Left lung (tissue), 10 donors: ENCODE data around the gene SLC25A21. TPM values are rescaled to one million over a fixed set of nuclear protein-coding genes. Genes with fewer than 3 reads are reported as not detected.
"Not testable (repeated sequence)": the region's sequence is repeated elsewhere in the genome, so short reads cannot be mapped to it uniquely, and the experiment has no call there.

Experiments
- ATAC-seq: fragments of 200-7000 bp; cut with Tn5 transposase; one replicate; pipeline ENCODE4 v1.9.1; 2020; ENCODE audit warnings: moderate library complexity
- DNase-seq, 4 donors: peaks; one replicate each; pipeline ENCODE4 v3.0.0-alpha.2; 2013 to 2020
- H3K27ac ChIP-seq, 2 donors: fragments of 200-600 bp; sonication (generic) in 1 of 2; one replicate each; pipeline versions ENCODE4 v1.5.0 to v1.8.0; 2020 to 2021
- H3K27me3 ChIP-seq, 2 donors: fragments of 200-600 bp; sonication (generic) in 1 of 2; one replicate each; pipeline versions ENCODE4 v1.5.0 to v1.8.0; 2020 to 2021
- H3K36me3 ChIP-seq, 2 donors: fragments of 200-600 bp; sonication (generic) in 1 of 2; one replicate each; pipeline versions ENCODE4 v1.5.0 to v1.8.0; 2020 to 2021
- H3K4me1 ChIP-seq, 2 donors: fragments of 200-600 bp; one replicate each; pipeline ENCODE4 v1.8.0; 2021
- H3K4me3 ChIP-seq, 2 donors: fragments of 200-600 bp; sonication (generic) in 1 of 2; one replicate each; pipeline versions ENCODE4 v1.5.0 to v1.8.0; 2020 to 2021; ENCODE audit warnings: mild to moderate bottlenecking in 1 of 2
- H3K9me3 ChIP-seq, 2 donors: fragments of 200-600 bp; sonication (generic) in 1 of 2; one replicate each; pipeline versions ENCODE4 v1.5.0 to v1.8.0; 2020 to 2021
- CTCF ChIP-seq, 2 donors: fragments of 200-600 bp; sonication (generic) in 1 of 2; IDR thresholded peaks; one replicate each; pipeline versions ENCODE4 v1.5.0 to v1.8.0; 2021; ENCODE audit warnings: antibody characterized with exemption in 2 of 2
- intact Hi-C, 2 donors: fragments of 100-400 bp; cut with DNase I; formaldehyde crosslinking; loops; one replicate each; pipeline versions ENCODE4 v1.11.2 to v1.14.2; 2022
- polyA plus RNA-seq, 6 donors: library from polyadenylated mRNA; unstranded; fragments of 120-200 nt; gene quantifications; one replicate each; pipeline ENCODE4 v1.2.1, GENCODE V29; 2013; ENCODE audit not compliant: insufficient read length in 6 of 6
- total RNA-seq, 2 donors: library from RNA; stranded (reverse); fragmentation: NEBNext Ultra II Directional; extraction: Animal tissue kit (Norgen Biotek cat#: 25700); gene quantifications; one replicate each; pipeline ENCODE4 v1.2.1, GENCODE V29; 2021
- donor health status: DM: no; HTN: yes; CAD: no.
- donor health status: DM: no; HTN: no; CAD: no.

Gene SLC25A21
- total and polyA plus RNA-seq, 8 donors, result 0.47 to 3.7 (median 2.7) TPM

GRCh38 chr14:37157987-37158386, 14.4 kb downstream of the SLC25A21 start:
- no peak for TF ChIP-seq CTCF (IDR thresholded peaks at IDR 0.05)
- intact Hi-C loops, result no loop called here
- H3K36me3 ChIP-seq, result no peaks in the 10 kb centered on the region

GRCh38 chr14:37153483-37153882, 18.9 kb downstream of the SLC25A21 start:
- no peak for TF ChIP-seq CTCF (IDR thresholded peaks at IDR 0.05)
- intact Hi-C loops, result no loop called here
- peaks cover 0 to 4% of the 10 kb centered on the region in 2 donors for H3K9me3 ChIP-seq
- DNase-seq (no peak), ATAC-seq (no peak)
- peaks cover 0 to 7% of the 10 kb centered on the region in 2 donors for H3K4me1 ChIP-seq
- H3K36me3 ChIP-seq, result no peaks in the 10 kb centered on the region
- no peak overlapping the region for H3K27ac ChIP-seq
- H3K4me3 ChIP-seq, result no peak overlapping the region
- H3K27me3 ChIP-seq, result no peaks in the 10 kb centered on the region

More at GRCh38 chr14:37157987-37158386, 14.4 kb downstream of the SLC25A21 start:
- Histone ChIP-seq H3K27ac (no peak overlapping the region), H3K9me3 (peaks cover 0 to 4% of the 10 kb centered on the region in 2 donors), H3K4me3 (no peak overlapping the region), H3K4me1 (no peaks in the 10 kb centered on the region), H3K27me3 (no peaks in the 10 kb centered on the region)
- ATAC-seq (no peak), DNase-seq (no peak)

- H3K4me1 ChIP-seq, result peaks cover 0 to 7% of the 10 kb centered on the region in 2 donors
- DNase-seq, result no peak
- no peaks in the 10 kb centered on the region for H3K36me3 ChIP-seq
- no peak overlapping the region for H3K4me3 ChIP-seq
- ATAC-seq, result no peak
- H3K9me3 ChIP-seq, result peaks cover 0 to 4% of the 10 kb centered on the region in 2 donors
- TF ChIP-seq CTCF (IDR thresholded peaks at IDR 0.05), result no peak
- no peak overlapping the region for H3K27ac ChIP-seq
- intact Hi-C loops, result no loop called here
- H3K27me3 ChIP-seq, result no peaks in the 10 kb centered on the region
These were observed 19.4 kb downstream of the SLC25A21 start for GRCh38 chr14:37153005-37153404.

- no peak overlapping the region for H3K4me3 ChIP-seq
- no peak overlapping the region for H3K27ac ChIP-seq
- TF ChIP-seq CTCF (IDR thresholded peaks at IDR 0.05), result peak; percentile 48 to 79
- no peaks in the 10 kb centered on the region for H3K27me3 ChIP-seq
- no peaks in the 10 kb centered on the region for H3K36me3 ChIP-seq
- peaks cover 0 to 7% of the 10 kb centered on the region in 2 donors for H3K4me1 ChIP-seq
- intact Hi-C loops, result no loop called here
- ATAC-seq, result peak; percentile 90
- DNase-seq, result peak in 2 of 4 donors; percentile 25 to 42
- H3K9me3 ChIP-seq, result peaks cover 0 to 2% of the 10 kb centered on the region in 2 donors
These were observed 22.0 kb downstream of the SLC25A21 start for GRCh38 chr14:37150414-37150813.

- no peak overlapping the region for H3K27ac ChIP-seq
- no peaks in the 10 kb centered on the region for H3K9me3 ChIP-seq
- intact Hi-C loops, result no loop called here
- H3K27me3 ChIP-seq, result no peaks in the 10 kb centered on the region
- ATAC-seq, result no peak
- H3K36me3 ChIP-seq, result no peaks in the 10 kb centered on the region
- no peak for TF ChIP-seq CTCF (IDR thresholded peaks at IDR 0.05)
- H3K4me3 ChIP-seq, result no peak overlapping the region
- H3K4me1 ChIP-seq, result peaks cover 0 to 7% of the 10 kb centered on the region in 2 donors
- DNase-seq, result no peak
These were observed 25.0 kb downstream of the SLC25A21 start for GRCh38 chr14:37147310-37147880.

DNA sequence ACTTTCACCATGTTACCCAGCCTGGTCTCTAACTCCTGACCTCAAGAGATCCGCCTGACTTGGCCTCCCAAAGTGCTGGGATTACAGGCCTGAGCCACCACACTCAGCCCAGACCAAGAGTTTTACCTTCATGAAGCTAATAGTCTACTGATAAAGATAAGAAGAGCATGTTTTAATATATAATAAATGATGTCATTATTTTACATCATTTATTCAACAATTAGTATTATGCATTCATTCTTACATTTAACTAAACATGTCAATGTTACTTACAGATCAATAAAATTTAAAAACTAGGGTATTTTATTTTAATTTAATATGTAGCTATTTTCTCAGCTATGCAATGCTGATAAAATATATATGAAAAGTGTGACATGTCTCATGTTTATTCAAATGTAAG, 26.0 kb downstream of the SLC25A21 start:
- DNase-seq, H3K4me1 ChIP-seq, H3K27ac ChIP-seq, ATAC-seq, H3K36me3 ChIP-seq, intact Hi-C loops, H3K27me3 ChIP-seq, H3K4me3 ChIP-seq, H3K9me3 ChIP-seq: not testable (repeated sequence)
